ENCODE data around the gene CUX1.
A peak's percentile ranks its signal among the peaks of the same experiment; 100 is the strongest.

CUX1 gene

DNA sequence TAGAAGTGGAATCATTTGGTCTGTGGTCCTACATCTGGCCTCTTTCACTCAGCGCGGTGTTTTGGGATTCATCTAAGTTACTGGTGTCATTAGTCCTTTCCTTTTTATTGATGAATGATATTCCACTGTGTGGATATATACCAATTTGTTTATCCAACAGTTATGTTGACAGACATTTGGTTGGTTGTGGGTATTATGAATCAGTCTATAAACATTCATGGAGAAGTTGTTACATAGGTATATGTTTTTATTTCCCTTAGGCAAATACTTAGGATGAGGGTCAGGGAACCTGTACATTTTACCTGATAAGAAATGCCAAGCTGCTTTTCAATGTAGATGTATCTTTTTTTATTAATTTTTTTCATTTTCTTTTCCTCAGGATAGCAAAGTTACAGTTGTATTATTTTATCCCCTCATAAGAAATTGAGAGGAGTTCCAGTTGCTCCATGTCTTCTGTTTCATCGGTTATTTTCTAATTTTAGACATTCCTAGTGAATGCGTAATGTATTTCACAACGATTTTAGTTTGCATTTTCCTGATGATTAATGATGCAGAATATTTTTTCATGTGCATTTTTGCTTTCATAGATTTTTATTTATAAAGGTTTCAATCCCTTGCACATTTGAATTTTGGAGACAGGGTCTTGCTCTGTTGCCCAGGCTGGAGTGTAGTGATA, 265.4 kb downstream of the CUX1 start:
- H3K4me3 ChIP-seq (ENCODE audit: low read depth, low read length) = no peak overlapping the region
- TF ChIP-seq, protein P1, sequence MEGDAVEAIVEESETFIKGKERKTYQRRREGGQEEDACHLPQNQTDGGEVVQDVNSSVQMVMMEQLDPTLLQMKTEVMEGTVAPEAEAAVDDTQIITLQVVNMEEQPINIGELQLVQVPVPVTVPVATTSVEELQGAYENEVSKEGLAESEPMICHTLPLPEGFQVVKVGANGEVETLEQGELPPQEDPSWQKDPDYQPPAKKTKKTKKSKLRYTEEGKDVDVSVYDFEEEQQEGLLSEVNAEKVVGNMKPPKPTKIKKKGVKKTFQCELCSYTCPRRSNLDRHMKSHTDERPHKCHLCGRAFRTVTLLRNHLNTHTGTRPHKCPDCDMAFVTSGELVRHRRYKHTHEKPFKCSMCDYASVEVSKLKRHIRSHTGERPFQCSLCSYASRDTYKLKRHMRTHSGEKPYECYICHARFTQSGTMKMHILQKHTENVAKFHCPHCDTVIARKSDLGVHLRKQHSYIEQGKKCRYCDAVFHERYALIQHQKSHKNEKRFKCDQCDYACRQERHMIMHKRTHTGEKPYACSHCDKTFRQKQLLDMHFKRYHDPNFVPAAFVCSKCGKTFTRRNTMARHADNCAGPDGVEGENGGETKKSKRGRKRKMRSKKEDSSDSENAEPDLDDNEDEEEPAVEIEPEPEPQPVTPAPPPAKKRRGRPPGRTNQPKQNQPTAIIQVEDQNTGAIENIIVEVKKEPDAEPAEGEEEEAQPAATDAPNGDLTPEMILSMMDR (IDR thresholded peaks at IDR 0.05; ENCODE audit: control insufficient read depth, extremely low read depth, insufficient read depth) = no peak
- DNase-seq (ENCODE audit: low read depth) = no peak

DNA sequence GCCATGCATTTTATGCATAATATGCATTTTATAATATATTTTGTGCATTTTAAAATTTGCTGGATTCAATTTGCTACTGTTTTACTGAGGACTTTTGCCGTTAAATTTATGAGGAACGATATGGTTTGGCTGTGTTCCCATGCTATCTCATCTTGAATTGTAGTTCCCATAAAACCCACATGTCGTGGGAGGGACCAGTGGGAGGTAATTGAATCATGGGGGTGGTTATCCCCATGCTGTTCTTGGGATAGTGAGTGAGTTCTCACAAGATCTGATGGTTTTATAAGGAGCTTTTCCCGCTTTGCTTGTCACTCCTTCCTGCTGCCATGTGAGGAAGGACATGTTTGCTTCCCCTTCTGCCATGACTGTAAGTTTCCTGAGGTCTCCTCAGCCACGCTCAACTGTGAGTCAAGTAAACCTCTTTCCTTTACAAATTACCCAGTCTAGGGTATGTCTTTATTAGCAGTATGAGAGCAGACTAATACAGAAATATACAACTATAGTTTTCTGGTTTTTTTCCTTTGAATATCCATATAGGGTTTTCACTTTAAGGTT, 267.9 kb downstream of the CUX1 start:
- no peak overlapping the region for H3K4me3 ChIP-seq (ENCODE audit: low read depth, low read length)
- TF ChIP-seq, protein P1 (IDR thresholded peaks at IDR 0.05; ENCODE audit: control insufficient read depth, extremely low read depth, insufficient read depth) = no peak
- DNase-seq (ENCODE audit: low read depth) = no peak

DNA sequence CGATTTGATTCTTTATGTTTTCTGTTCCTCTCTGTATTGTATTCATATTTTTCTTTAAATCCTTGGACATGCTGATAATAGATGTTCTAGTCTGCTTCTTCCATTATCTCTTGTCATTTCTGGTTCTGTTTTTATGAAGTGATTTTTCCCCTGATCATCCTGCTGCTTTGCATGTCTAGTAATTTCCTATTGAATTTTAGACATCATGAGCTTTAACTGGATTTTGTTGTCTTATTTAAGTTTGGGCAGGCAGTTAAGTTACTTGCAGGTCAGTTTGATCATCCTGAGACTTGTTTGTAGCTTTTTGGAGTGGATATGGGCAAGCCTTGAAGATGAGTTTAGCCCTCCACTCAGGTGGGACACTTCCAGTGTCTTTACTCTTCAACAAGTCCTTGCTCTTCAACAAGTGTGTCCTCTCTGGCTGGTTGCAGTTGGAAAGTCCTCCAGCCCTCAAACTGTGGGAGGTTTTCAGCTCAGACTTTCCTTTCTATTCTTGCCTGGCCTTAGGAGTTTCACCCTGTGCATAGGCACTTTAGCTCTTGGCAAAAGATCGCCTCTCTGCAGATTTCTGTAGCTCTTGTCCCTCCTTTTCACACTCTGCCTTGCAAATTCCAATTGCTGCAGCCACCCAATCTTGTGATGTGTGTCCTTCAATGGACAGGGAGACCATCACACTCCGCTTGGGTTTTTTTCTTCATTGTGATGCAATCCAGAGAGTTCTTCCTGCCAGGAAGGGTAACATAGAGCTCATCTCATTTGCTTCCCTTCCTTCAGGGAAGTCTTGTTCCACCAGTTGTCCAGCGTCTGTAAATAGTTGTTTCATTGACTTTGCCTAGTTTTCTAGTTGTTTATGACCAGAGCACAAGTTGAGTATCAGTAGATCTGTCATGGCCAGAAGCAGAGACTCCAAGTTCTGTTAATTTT, 272.0 kb downstream of the CUX1 start:
- H3K4me3 ChIP-seq (ENCODE audit: low read depth, low read length) = no peak overlapping the region
- TF ChIP-seq, protein P1 (IDR thresholded peaks at IDR 0.05; ENCODE audit: control insufficient read depth, extremely low read depth, insufficient read depth) = no peak
- DNase-seq (ENCODE audit: low read depth) = no peak

DNA sequence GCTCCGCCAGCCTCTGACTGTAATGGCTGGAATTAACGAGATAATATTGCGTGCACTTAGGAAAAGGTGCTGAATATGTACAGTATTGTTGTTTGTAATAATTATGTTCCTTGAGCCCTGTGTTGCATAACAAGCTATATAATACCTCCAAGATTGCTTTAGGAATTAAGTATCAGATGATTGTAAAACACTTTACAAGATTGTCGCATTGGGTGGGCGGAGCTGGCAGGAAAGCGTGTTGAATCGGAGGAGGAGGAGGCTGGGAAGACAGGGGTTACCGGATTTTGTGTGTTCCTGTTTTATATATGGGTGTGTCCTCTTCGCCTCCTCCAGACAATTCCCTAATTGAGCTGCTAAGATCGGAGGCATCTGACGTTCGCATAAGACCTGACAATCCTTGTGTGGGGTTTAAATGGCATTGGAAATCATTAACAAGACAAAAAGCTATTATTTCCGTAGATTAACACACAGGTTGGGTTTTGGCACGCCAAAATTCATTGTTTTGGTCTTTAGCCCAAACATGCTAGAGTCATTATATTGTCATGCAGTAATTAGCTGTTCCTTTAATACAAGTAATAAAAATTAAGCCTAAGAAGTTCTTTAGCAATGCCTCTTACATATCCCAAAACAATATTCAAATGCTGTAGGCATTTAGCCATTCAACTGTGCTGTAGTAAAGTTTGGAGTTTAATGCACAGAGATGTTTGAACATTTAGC, 276.3 kb downstream of the CUX1 start:
- DNase-seq (ENCODE audit: low read depth) = peak; percentile 27

DNA sequence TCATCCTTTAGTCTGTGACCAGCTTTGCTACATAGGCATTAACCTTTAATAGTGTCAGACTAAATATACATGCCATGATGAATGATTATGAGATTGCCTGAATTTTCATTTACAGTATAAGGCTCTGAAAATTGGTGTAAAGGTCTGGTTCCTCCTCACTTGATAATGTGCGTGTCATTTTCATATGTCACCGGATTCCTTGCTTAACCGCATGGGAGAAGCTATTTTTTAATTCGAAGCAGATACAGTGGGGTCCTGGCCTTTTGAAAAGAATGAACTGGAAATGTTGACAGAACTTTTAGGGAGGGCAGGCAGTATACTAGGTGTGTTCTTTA, 276.9 kb downstream of the CUX1 start:
- TF ChIP-seq, protein P1 (IDR thresholded peaks at IDR 0.05; ENCODE audit: control insufficient read depth, extremely low read depth, insufficient read depth) = no peak
- DNase-seq (ENCODE audit: low read depth) = no peak
- no peak overlapping the region for H3K4me3 ChIP-seq (ENCODE audit: low read depth, low read length)

More for the DNA sequence above, 276.3 kb downstream of the CUX1 start:
- TF ChIP-seq, protein P1 (IDR thresholded peaks at IDR 0.05; ENCODE audit: control insufficient read depth, extremely low read depth, insufficient read depth) = no peak
- no peak overlapping the region for H3K4me3 ChIP-seq (ENCODE audit: low read depth, low read length)

DNA sequence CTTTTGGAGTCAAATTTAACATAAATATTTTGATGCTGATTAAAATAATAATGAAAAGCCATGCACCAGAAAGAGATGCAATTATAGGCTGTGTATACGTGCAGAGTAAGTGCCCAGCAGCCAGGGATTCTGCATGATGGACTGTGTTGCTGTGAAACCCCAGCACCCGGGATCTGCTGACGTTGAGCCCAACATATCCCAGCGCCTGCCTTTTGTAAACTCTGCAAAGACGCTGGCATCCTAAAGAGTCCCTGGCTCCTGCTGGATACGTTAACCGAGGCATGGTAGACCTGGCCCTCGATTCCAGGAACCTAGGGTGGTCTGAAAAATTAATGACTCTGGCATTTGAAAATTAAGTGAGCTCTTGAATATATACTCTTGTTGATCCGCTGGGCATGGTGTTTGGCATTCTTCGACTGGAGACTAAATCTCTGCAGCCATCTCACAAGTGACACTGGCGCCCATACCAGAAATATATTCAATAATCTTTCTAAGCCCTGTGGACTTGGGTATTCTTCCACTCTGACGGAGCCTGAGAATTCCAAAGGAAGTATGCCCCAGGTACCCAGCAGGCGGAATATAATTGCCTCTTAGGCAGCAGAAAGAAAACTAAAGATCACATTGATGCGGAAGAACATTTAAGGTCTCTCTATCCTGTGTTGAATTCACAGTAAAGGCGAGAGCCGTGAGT, 278.0 kb downstream of the CUX1 start:
- no peak overlapping the region for H3K4me3 ChIP-seq (ENCODE audit: low read depth, low read length)
- no peak for DNase-seq (ENCODE audit: low read depth)
- TF ChIP-seq, protein P1 (IDR thresholded peaks at IDR 0.05; ENCODE audit: control insufficient read depth, extremely low read depth, insufficient read depth) = no peak
